Coronary artery (tissue), 2 donors: Measurements from ENCODE around the gene ADAMTS6.

ENCODE experiments used
- DNase-seq: peaks from one replicate; pipeline ENCODE4 v3.0.0-alpha.2; 2017; ENCODE audit warnings: low spot score
- H3K27ac ChIP-seq, 2 donors: fragments of 200-600 bp; sonication (generic); one replicate each; pipeline ENCODE4 v1.5.1; 2016 to 2019
- H3K4me3 ChIP-seq: fragments of 200-600 bp; sonication (generic); 2 replicates; pipeline ENCODE4 v1.5.1; 2016; ENCODE audit warnings: mild to moderate bottlenecking, moderate library complexity
- TF ChIP-seq, protein P1 (sequence below): fragments of 200-600 bp; sonication (generic); IDR thresholded peaks from one replicate; pipeline ENCODE4 v1.5.1; 2019; ENCODE audit warnings: antibody characterized with exemption

The ADAMTS6 gene

DNA sequence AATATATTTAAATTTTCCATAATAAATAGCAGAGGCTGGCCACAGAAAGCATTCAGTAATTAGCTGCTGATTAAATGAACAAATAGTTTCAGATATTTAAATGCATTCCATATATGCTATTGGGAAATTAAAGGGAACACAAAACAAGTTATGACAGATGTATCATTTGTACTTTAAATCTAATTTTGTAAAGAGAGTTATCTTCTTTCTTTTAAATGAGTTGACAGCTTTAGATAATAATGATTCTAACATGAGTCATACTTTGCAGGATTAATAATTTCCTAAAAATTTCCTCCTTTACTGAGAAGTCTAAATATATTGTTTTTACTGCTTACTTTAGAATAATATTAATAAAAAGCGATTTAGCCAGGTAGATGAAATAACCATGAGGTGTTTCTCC is 320.1 kb downstream of the ADAMTS6 start:
- TF ChIP-seq, protein P1, sequence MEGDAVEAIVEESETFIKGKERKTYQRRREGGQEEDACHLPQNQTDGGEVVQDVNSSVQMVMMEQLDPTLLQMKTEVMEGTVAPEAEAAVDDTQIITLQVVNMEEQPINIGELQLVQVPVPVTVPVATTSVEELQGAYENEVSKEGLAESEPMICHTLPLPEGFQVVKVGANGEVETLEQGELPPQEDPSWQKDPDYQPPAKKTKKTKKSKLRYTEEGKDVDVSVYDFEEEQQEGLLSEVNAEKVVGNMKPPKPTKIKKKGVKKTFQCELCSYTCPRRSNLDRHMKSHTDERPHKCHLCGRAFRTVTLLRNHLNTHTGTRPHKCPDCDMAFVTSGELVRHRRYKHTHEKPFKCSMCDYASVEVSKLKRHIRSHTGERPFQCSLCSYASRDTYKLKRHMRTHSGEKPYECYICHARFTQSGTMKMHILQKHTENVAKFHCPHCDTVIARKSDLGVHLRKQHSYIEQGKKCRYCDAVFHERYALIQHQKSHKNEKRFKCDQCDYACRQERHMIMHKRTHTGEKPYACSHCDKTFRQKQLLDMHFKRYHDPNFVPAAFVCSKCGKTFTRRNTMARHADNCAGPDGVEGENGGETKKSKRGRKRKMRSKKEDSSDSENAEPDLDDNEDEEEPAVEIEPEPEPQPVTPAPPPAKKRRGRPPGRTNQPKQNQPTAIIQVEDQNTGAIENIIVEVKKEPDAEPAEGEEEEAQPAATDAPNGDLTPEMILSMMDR, result no peak
- Histone ChIP-seq H3K27ac (no peak overlapping the region), H3K4me3 (no peak overlapping the region)
- no peak for DNase-seq

DNA sequence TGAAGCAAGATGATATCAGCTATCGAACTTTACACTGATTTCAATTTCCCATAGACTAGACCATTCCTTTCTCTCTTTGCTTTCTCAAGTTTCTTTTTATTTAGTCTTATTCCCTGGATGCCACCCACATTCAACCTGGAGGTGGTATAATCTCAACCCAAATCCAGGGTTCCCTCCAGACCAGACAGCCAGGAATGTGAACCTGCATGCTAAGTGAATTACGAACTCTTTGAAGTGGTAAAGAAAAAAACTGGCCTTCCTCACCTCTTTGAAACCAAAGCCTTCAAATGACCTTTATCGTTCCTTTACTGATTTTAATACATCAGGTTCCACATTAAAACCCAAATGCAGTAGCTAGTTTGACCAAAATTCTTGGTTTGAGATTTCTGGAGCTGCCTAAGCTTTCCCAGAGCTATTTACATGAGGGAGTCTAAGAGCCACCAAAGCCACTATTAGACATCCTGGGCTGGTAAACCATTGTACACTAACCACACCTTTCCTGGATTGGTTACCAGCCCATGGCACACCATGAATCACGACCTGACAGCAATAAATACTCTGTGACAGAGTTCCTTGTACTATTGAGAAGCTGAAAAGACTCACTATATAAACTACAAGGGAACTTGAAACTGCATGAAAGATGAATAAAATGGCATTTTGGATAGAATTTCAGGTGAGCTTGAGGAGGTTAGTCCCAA is 323.7 kb downstream of the ADAMTS6 start:
- no peak for DNase-seq
- TF ChIP-seq, protein P1, result no peak
- H3K4me3 ChIP-seq, result no peak overlapping the region
- no peak overlapping the region for H3K27ac ChIP-seq

DNA sequence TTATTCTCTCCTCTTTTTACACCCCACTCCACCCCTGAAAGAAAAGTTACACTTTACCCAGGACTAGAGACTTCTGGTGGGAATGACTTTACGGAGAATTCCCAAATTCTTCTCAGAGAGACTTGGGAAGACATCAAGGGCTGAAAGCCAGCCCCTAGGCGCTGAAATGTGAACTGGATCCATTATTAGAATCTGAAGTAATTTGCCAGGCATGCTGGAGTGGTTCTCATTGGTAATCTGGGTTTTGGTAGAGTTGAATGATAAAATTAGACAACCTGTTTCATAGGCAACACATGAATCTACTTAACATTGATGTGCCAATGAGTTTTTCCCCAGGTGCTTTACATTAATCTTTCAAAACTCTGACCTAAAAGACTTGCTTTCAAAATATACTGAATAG is 324.8 kb downstream of the ADAMTS6 start:
- H3K27ac ChIP-seq, result no peak overlapping the region
- TF ChIP-seq, protein P1, result no peak
- H3K4me3 ChIP-seq, result no peak overlapping the region
- DNase-seq, result no peak

DNA sequence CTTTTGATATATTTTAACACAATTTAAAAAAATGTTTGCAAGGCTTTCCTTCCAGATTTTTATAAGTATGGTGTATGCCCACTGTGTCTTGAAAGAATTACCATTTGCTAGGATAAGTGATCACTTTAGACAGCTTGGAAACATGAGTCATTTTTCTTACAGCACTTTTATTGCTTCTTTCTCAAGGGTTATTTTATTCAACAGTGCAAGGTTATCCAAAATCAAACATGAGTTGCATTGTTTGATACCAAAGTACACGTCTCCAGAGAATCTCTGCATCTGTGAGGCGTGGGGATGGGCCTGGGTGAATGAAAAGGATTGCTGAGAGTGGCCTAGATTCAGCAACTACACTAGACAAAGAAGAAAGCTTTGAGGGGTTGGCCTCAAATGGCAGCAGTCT is 329.6 kb downstream of the ADAMTS6 start:
- no peak overlapping the region for H3K4me3 ChIP-seq
- H3K27ac ChIP-seq, result no peak overlapping the region
- DNase-seq, result no peak

DNA sequence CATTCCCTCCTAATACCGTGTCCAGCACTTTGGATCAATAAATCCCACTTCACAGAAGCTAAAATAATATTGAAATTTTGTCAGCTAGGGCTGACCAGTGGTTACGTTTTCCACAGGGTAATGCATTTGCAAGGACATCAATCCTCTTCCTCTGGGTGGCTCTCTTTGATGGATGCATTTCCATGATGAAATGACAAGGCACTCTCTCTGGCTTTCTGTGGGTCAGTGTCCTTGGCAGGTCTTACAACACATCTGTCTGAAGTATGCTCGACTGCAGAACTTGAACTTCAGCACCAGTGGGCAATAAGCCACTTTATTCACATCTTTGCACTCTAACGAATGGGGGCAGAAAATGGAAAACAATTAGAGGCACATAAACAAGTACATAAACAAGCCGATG is 330.1 kb downstream of the ADAMTS6 start:
- DNase-seq, result no peak
- TF ChIP-seq, protein P1, result no peak
- Histone ChIP-seq H3K4me3 (no peak overlapping the region), H3K27ac (no peak overlapping the region)

More for the DNA sequence above, 329.6 kb downstream of the ADAMTS6 start:
- TF ChIP-seq, protein P1, result no peak

DNA sequence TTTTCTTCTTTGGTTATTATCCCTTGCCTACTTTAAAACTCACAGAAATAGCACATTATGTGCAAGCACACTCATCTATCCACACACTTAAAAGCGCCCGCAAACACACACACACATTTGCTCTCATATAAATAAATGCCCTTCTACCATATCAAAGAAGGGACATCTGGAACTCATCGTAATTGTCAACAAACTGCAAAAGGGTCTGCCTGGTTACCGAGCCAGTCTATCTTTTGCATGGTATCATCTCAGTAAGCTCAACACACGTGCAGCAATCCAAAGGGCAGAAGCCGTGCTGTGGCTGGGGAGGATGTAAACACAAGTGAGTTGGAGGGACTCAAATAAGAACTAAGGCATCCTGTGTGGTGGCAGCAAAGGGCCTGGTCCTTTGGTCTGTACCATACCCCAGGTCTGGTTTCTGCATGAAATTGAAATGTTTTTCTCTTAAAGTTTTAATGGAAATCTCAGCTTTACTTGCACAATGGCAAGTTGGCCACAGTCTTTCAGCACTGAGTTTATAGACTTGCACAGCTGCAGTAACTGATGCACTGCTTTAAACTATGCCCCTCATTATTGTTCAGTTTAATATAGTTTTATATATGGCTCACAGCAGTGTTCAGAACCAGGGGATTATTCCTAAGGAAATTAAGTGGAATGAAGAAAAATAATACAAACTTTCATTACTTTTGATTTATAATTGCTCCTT is 331.0 kb downstream of the ADAMTS6 start:
- TF ChIP-seq, protein P1, result no peak
- no peak overlapping the region for H3K4me3 ChIP-seq
- H3K27ac ChIP-seq, result no peak overlapping the region
- no peak for DNase-seq

DNA sequence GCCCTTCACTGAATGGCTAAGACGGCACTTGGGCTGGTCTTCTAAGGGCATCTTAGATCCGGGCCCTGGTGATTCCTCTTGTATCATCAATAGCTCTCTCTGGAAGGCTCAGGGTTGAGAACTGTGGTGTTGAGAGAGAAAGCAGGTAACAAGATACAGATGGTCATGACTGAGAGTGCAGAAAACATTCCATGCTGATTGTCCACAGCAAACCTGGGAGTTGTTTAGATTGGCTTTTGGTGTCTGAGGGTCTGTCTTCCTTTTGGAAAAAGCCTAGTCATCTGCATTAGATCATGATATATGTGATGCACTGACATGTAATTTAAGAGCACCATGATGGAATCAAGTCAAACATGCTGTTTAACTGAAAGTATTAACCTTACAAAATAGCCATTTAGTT is 331.9 kb downstream of the ADAMTS6 start:
- no peak overlapping the region for H3K27ac ChIP-seq
- H3K4me3 ChIP-seq, result no peak overlapping the region
- TF ChIP-seq, protein P1, result no peak
- no peak for DNase-seq
